ENCODE measurements around the gene MYO5B.
"Not testable (repeated sequence)": the region's sequence is repeated elsewhere in the genome, so short reads cannot be mapped to it uniquely, and the experiment has no call there.

Gene MYO5B

DNA sequence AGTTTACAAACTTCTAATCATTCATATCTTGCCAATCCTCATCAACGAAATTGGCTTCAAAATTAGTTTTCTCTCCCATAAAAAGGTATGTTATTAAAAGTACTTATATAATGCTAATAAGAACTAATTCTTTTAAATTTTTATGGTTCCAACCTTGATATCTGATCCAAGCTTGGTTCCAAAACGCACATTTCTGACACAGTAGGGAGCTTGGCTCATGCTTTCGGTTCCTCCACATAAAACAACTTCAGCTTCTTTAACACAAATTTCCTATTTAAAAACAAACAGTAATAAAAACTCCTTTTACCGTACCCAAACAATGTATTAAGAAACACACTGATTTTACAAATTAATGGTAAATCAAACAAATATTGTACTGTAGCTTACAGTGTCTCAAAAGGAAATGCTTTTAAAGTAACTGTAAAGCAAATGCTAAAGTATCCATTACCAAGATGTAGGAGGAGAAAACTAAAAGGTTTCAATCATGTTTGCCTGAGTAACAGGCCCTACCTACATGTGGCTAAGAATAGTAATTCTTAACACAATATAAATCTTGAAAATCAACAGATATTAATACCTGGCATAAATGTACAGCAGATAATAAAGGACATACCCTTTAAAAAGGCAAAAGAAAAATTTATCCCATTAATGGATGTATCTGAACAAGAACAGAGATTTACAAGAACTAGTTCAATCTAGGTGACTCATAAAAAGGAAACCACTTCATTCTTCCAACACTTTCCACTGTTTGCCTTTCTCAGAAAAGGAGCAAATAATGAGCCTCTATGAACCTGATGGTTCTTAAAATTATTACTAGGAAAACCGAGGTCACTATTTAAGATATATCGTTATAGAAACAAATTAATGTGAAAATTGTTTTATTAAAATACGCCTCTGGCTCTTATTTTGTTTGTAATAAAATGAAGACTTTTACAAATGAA, 399.1 kb downstream of the MYO5B start:
- no peak overlapping the region for H3K4me3 Mint-ChIP-seq
- TF ChIP-seq, protein P1, sequence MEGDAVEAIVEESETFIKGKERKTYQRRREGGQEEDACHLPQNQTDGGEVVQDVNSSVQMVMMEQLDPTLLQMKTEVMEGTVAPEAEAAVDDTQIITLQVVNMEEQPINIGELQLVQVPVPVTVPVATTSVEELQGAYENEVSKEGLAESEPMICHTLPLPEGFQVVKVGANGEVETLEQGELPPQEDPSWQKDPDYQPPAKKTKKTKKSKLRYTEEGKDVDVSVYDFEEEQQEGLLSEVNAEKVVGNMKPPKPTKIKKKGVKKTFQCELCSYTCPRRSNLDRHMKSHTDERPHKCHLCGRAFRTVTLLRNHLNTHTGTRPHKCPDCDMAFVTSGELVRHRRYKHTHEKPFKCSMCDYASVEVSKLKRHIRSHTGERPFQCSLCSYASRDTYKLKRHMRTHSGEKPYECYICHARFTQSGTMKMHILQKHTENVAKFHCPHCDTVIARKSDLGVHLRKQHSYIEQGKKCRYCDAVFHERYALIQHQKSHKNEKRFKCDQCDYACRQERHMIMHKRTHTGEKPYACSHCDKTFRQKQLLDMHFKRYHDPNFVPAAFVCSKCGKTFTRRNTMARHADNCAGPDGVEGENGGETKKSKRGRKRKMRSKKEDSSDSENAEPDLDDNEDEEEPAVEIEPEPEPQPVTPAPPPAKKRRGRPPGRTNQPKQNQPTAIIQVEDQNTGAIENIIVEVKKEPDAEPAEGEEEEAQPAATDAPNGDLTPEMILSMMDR (IDR thresholded peaks at IDR 0.05; ENCODE audit: unreplicated experiment in 3 of 3), result no peak
- H3K27me3 Mint-ChIP-seq (ENCODE audit: low read depth), result no peaks in the 10 kb centered on the region
- H3K4me1 Mint-ChIP-seq, result peaks cover 6% of the 10 kb centered on the region
- peaks cover 5% of the 10 kb centered on the region for H3K9me3 Mint-ChIP-seq
- peaks cover 86% of the 10 kb centered on the region for H3K36me3 Mint-ChIP-seq (ENCODE audit: low read depth)
- H3K27ac Mint-ChIP-seq, result peak overlapping the region; percentile 10 to 86 (median 53)

DNA sequence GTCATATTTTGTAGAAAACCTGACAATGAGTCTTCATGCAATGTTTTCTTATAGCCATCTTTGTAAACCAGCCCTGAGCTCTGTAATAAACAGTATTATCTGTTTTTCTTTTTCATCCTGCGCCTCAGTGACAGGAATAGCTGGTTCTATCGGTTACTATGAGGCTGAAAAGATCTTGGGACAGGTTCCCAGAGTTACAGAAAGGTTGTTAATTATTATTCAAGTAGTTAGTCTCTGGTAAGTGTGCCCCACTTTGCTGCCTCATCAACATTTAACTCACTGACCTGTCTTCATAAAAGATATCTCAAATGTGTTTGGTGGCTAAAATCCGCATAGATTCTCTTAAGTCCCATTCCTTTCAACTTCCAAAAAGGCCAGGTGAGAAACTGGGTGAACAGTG, 400.2 kb downstream of the MYO5B start:
- Mint-ChIP-seq H3K36me3 (ENCODE audit: low read depth) (peaks cover 90% of the 10 kb centered on the region), H3K27me3 (ENCODE audit: low read depth) (no peaks in the 10 kb centered on the region), H3K4me1 (peaks cover 6% of the 10 kb centered on the region), H3K9me3 (peaks cover 5% of the 10 kb centered on the region), H3K4me3 (no peak overlapping the region), H3K27ac (peak overlapping the region; percentile 10 to 86 (median 68))
- TF ChIP-seq, protein P1 (IDR thresholded peaks at IDR 0.05; ENCODE audit: unreplicated experiment in 3 of 3), result no peak

DNA sequence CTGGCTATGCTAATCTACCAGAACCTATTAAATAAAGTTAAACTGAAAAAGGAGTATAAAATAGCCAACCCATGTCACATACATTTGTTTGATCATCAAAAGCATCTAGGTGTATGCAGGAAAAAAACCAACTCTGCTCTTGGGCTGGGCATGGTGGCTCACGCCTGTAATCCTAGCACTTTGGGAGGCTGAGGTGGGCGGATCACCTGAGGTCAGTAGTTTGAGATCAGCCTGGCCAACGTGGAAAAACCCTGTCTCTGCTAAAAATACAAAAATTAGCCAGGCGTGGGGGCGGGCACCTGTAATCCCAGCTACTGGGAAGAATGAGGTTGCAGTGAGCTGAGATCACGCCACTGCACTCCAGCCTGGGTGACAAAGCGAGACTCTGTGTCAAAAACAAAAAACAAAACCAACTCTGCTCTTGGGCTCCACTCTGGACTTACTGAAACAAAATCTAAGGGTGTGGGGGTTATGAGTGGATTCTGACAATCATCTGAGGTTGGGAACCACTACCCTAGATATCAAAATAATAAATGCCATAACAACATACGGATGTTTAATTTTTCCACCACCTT, 405.3 kb downstream of the MYO5B start:
- H3K27me3 Mint-ChIP-seq (ENCODE audit: low read depth); H3K4me1 Mint-ChIP-seq; H3K9me3 Mint-ChIP-seq; H3K4me3 Mint-ChIP-seq: not testable (repeated sequence)
- Mint-ChIP-seq H3K27ac (peak overlapping the region; percentile 79 to 97 (median 88)), H3K36me3 (ENCODE audit: low read depth) (peaks cover 78% of the 10 kb centered on the region)

DNA sequence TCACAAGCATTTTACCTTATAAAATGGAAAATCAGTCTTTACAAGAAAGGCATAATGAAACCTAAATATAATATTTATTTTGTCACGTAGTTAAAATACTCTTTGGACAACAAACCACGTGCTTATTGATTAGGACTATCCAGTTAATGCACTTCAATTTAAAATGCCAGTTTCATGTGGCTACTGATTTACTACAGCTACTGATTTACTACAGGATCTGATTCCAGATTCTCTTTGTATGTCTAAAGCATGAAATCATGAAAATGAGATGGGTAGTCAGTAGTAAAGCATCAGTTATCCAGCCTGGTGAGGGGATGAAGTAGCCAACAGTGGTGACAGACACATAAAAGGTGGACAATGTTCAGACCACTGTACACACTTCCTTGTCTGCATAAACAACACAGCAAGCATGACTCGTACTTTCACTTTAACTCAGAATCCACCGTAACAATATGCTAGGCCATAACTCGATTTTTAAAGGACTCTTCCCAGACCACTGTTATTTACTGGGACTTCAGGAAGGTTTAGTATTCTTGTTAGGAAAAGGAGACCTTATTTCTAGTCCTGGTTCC, 406.5 kb downstream of the MYO5B start:
- H3K9me3 Mint-ChIP-seq, result no peaks in the 10 kb centered on the region
- peaks cover 79% of the 10 kb centered on the region for H3K36me3 Mint-ChIP-seq (ENCODE audit: low read depth)
- no peak overlapping the region for H3K4me3 Mint-ChIP-seq
- TF ChIP-seq, protein P1 (IDR thresholded peaks at IDR 0.05; ENCODE audit: unreplicated experiment in 3 of 3), result no peak
- no peaks in the 10 kb centered on the region for H3K4me1 Mint-ChIP-seq
- H3K27ac Mint-ChIP-seq, result peak overlapping the region in 2 of 3 experiments; percentile 79 to 97
- H3K27me3 Mint-ChIP-seq (ENCODE audit: low read depth), result no peaks in the 10 kb centered on the region

DNA sequence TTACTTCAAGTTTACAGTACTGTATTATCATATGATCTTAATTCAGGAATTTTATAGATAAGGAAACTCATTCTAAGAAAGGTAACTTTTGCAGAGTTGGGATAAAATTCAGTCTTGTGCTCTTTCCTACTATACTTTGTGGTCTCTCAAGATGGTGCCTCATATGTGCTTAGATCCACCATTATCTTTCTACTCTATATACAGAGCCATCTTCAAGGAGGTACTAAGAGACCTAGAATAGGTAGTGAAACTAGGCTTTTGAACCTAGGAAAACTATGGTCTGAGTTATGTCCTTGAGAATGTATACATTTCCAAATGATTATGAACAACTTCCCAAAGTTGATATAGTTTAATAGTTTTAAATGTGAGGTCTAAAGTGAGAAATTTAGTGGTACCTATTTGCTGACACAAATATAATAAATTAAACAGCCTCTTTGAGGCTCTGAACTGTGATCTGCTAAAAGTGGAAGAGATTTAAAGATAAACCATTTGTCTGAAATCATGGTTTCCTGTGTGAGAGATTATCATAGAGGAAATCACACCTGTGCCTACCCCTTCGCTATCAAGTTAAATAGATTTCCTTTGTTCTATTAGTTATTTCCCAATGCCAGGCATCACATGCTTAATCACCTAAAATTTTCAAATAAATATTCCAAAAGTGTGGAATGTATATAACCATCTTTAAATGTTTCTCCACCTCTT, 408.8 kb downstream of the MYO5B start:
- H3K27ac Mint-ChIP-seq, result no peak overlapping the region
- no peak overlapping the region for H3K4me3 Mint-ChIP-seq
- H3K9me3 Mint-ChIP-seq, result no peaks in the 10 kb centered on the region
- TF ChIP-seq, protein P1 (IDR thresholded peaks at IDR 0.05; ENCODE audit: unreplicated experiment in 3 of 3), result no peak
- H3K27me3 Mint-ChIP-seq (ENCODE audit: low read depth), result no peaks in the 10 kb centered on the region
- no peaks in the 10 kb centered on the region for H3K4me1 Mint-ChIP-seq
- H3K36me3 Mint-ChIP-seq (ENCODE audit: low read depth), result peaks cover 78% of the 10 kb centered on the region
